Frontal cortex (tissue), 4 donors: ENCODE measurements around the gene YWHAH. TPM values are rescaled to one million over a fixed set of nuclear protein-coding genes. Genes with fewer than 3 reads are reported as not detected.

Experiments
- DNase-seq, 2 donors: peaks; one replicate each; pipeline ENCODE4 v3.0.0; 2012; ENCODE audit warnings: low spot score in 2 of 2
- FAIRE-seq: peaks from 2 replicates; lab custom pipeline; 2012; peaks lifted over from hg19 to GRCh38; lab: Jason Lieb, UNC
- total RNA-seq: library from RNA; depleted of rRNA; stranded (reverse); fragments of >200 nt; gene quantifications from one replicate; pipeline ENCODE4 v1.2.3, GENCODE V29; 2014
- donor health status: control.
- donor health status: control.
- donor health status: control.

Gene YWHAH
- total RNA-seq, 1 donor from 2014 or later = 255 TPM

GRCh38 chr22:31945443-31945855 is 1.1 kb downstream of the YWHAH start:
- FAIRE-seq (no peak), DNase-seq (no peak)

- DNase-seq = no peak
- FAIRE-seq = no peak
These were observed 1.8 kb downstream of the YWHAH start for GRCh38 chr22:31945971-31946680.

DNA sequence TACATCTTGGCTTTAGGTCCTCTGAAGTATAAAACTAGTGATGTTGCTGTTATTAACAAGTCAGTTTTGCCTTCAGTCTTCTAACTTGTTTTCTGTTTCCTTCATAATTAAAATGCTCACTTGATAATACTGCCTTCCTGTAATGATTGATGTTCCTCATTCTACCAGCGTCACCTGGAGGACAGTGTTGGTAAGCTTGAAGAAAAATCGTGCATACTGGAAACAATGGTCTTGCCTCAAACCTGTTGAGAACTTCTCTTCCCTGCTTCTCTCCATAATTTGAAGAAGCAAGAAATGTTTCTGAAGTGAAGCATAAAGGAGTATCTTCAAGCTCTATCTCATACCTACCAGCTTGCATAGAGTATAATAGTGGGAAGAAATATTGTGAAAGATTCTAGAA is 3.0 kb downstream of the YWHAH start:
- FAIRE-seq (no peak), DNase-seq (no peak)

DNA sequence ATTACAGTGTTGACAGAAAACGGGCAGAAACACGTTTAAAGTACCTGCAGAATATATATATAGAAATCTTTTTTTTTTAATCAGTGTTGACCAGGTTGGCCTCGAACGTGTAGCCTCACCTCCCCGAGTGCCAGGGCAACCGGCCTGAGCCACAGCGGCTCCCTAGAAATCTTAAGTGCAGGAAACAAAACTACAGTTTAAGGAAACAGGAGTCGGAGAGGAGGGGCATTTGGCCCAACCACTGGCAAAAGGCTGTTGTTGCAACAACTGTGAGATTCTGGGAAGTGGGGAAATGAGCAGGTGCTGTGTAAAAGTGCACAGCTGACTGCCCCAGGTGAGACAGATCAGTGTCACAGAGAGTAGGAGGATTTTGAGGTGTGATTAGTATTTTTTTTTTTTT is 3.7 kb downstream of the YWHAH start:
- no peak for FAIRE-seq
- DNase-seq = no peak

- FAIRE-seq (no peak), DNase-seq (no peak)
These were observed 5.9 kb downstream of the YWHAH start for GRCh38 chr22:31950226-31950625.

GRCh38 chr22:31951194-31952093 is 7.1 kb downstream of the YWHAH start:
- FAIRE-seq (no peak), DNase-seq (no peak)

GRCh38 chr22:31952094-31952401 is 7.7 kb downstream of the YWHAH start:
- DNase-seq (no peak), FAIRE-seq (no peak)

GRCh38 chr22:31952472-31952871 is 8.1 kb downstream of the YWHAH start:
- no peak for DNase-seq
- no peak for FAIRE-seq

- FAIRE-seq = no peak
- DNase-seq = no peak
These were observed 8.9 kb downstream of the YWHAH start for GRCh38 chr22:31953261-31953660.

GRCh38 chr22:31954535-31955523 is 10.5 kb downstream of the YWHAH start:
- FAIRE-seq (no peak), DNase-seq (no peak)

GRCh38 chr22:31956360-31956759 is 12.0 kb downstream of the YWHAH start:
- DNase-seq (no peak), FAIRE-seq (no peak)

DNA sequence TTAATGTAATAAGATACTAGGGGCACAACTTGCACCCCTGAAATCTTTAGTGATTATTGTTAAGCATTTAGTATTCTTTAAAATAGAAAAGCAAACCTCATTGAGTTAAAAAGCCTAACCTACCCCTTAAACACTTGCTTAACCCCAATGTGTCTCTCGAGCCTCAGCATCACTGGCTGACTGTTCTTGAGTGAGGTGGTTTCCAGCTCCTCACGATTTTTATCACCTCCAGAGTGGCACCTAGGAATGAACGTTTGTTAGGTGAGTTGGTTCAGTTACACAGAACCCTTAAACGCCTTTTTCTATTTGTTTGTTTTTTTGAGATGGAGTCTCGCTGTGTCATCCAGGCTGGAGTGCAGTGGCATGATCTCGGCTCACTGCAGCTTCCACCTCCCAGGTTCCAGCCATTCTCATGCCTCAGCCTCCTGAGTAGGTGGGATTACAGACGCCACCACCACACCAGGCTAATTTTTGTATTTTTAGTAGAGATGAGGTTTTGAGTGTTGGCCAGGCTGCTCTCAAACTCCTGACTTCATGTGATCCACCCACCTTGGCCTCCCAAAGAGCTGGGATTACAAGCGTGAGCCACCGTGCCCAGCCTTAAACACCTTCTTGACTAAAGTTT is 13.7 kb downstream of the YWHAH start:
- DNase-seq (no peak), FAIRE-seq (no peak)

- FAIRE-seq = no peak
- DNase-seq = no peak
These were observed 14.4 kb downstream of the YWHAH start for GRCh38 chr22:31958625-31959239.

- DNase-seq (no peak), FAIRE-seq (no peak)
These were observed 16.4 kb downstream of the YWHAH start for GRCh38 chr22:31960767-31961166.

GRCh38 chr22:31962387-31963125 is 18.2 kb downstream of the YWHAH start:
- FAIRE-seq = no peak
- no peak for DNase-seq

- DNase-seq = no peak
- no peak for FAIRE-seq
These were observed 23.7 kb downstream of the YWHAH start for GRCh38 chr22:31968022-31968421.

DNA sequence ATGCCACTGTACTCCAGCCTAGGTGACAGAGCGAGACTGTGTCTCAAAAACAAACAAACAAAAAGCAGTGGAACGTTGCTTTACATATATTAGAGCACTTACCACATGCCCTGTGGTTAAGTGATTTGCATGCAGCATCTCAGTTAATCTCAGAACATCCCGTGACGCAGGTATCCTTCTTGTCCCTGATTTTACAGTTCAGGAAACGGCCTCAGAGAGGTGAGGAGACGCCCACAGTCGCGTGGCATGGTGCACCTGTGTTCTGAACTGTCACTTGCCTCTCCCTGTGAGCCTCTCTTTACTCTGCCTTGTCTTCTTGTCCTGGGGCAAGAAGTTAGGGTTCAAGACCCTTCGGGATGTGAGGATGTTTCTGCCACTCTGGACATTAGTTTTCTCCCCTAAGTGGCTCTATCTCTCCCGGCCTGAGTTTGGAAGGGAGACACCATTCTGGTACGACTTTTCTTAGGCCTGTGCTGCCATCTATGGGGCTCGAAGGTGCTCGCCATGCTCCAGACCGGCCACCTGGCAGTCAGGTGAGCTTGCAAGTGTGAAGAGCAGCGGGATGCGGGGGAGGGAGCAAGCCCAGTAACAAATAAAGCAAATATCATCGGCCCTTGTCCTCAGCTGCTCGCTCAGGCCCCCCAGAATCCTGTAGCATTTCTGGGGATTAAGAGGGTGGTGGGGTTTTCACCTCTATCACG is 25.6 kb downstream of the YWHAH start:
- DNase-seq (peak; percentile 58 to 79), FAIRE-seq (no peak)
